Measurements from ENCODE around the gene CDH26.

The CDH26 gene

DNA sequence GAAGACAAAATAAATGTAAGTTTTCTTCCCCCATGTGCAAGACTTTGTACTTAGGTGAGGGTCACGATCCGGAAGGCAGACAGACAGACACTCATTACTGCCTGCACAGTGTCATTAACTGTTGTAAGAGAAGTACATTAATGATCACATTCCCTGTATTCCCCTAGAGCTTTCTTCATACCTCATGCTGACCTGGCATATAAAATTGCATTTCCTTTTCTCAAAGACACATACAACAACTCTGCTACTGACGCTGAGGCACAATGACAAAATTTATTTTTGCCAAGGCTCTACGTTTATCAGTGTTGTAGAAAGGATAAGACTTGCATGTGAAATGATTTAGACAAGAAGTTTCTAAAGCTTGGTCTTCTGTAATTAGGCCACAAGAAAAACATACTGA is 21.8 kb upstream of the CDH26 start:
- H3K27ac ChIP-seq: no peak overlapping the region
- TF ChIP-seq, protein P1, sequence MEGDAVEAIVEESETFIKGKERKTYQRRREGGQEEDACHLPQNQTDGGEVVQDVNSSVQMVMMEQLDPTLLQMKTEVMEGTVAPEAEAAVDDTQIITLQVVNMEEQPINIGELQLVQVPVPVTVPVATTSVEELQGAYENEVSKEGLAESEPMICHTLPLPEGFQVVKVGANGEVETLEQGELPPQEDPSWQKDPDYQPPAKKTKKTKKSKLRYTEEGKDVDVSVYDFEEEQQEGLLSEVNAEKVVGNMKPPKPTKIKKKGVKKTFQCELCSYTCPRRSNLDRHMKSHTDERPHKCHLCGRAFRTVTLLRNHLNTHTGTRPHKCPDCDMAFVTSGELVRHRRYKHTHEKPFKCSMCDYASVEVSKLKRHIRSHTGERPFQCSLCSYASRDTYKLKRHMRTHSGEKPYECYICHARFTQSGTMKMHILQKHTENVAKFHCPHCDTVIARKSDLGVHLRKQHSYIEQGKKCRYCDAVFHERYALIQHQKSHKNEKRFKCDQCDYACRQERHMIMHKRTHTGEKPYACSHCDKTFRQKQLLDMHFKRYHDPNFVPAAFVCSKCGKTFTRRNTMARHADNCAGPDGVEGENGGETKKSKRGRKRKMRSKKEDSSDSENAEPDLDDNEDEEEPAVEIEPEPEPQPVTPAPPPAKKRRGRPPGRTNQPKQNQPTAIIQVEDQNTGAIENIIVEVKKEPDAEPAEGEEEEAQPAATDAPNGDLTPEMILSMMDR (IDR thresholded peaks at IDR 0.05): no peak
- no peak for TF ChIP-seq ZFX (IDR thresholded peaks at IDR 0.05; ENCODE audit: borderline replicate concordance)

DNA sequence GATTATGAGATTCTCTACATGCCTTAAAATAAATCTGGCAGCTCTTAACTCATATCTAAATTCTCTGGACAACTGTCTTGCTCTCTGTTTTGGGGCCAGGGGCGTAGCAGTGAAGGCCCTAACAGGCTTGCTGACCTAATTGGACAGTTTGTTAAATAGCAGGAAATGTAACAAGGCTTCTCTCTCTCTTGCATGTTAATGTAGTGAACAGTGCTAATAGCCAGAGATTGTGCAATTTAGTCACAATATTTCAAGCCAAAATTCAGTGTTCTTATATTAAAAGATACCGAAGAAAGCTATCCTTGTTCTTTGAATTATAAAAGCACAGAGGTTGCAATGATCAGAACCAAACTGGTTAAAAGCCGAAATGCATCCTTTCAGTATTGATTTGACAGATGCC is 21.1 kb upstream of the CDH26 start:
- TF ChIP-seq ZFX (IDR thresholded peaks at IDR 0.05; ENCODE audit: borderline replicate concordance): no peak
- TF ChIP-seq, protein P1 (IDR thresholded peaks at IDR 0.05): no peak

DNA sequence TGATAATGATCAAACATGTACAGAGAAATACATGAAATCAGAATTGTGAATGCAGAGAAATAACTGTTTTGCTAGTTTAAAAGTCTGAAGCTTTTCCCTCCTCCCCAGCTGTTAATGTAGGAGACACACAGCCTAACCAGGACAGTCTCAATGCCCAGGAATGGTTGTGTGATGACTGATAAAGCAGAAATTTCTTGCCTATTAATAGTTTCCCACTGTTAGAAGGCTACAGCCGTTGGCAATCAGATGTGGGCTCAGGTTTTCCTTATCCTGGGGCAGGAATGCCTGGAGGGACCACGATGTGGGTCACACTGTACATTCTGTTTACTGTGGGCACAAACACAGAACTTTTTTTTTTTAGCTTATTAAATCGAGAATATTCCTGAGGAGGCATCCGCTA is 20.0 kb upstream of the CDH26 start:
- TF ChIP-seq, protein P1 (IDR thresholded peaks at IDR 0.05): no peak
- TF ChIP-seq ZFX (IDR thresholded peaks at IDR 0.05; ENCODE audit: borderline replicate concordance): no peak
- H3K27ac ChIP-seq: no peak overlapping the region

More for the DNA sequence above, 21.1 kb upstream of the CDH26 start:
- no peak overlapping the region for H3K27ac ChIP-seq

DNA sequence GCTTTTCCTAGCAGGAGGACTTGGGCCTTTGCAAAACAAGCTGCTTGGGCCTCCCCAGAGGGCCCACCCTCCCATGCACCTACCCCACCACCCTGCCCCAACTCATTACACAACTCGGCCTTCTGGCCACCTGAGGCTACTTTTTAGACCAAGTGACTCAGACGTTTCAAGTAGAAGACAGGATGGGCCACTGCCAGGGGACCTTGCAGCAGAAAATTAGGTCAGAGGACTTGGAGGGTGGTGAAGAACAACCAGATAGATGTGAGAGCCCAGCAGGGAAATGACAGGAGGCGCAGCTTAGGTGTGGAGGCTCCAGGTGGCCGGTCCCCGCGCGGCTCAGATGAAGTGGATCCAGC is 19.5 kb upstream of the CDH26 start:
- no peak for TF ChIP-seq ZFX (IDR thresholded peaks at IDR 0.05; ENCODE audit: borderline replicate concordance)
- TF ChIP-seq, protein P1 (IDR thresholded peaks at IDR 0.05): no peak
- no peak overlapping the region for H3K27ac ChIP-seq

DNA sequence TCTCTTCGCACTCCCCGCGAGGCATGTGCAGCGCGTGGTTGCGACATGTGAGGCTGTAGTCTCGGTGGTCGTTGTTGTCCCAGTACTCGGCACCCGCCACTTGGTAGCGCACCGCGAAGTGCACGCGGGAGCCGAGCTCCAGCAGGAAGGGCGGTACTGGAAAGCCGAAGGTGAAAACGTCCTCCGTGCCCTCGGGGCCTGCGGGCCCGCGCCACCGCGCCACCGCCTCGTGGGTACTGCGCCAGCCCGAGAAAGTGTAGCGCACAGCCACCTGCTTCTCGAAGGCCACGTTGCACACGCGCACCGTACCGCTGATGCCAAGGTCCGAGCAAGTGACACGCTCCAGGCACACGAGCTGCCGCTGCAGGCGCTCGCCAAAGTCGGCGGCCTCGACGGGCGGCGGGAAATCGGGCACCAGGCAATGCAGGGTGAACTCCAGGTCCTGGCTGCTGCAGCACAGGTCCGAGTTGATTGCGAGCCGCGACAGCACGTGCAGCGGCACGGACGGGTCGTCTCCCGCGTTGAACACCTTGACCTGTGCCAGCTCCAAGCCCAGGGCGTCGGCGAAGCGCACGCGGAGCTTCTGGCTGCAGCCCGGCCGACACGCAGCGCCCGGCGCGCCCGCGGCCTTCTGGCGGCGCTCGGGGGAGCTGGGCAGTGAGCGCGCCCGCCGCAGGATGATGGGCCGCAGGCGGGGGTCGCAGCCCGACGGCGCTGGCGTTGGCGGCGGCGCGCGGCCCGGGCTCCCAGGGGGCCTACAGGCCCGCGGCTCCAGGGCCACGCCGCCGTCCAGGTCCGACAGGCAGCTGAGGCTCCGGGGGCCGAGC is 19.0 kb upstream of the CDH26 start:
- H3K27ac ChIP-seq: peak overlapping the region; percentile 95
- TF ChIP-seq ZFX (IDR thresholded peaks at IDR 0.05; ENCODE audit: borderline replicate concordance): no peak
- TF ChIP-seq, protein P1 (IDR thresholded peaks at IDR 0.05): no peak

DNA sequence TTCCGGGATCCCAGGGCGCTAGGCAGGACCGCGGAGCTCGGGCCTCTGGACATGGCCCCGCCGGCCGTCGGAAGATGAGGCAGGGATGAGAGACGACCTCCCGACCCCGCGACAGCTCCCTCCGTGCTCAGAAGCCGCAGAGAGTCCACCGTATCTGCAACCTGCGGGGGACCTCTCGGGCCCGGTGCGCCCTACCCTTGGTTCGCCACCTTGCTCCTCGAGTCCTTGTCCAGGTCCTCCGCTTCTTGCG is 18.4 kb upstream of the CDH26 start:
- TF ChIP-seq, protein P1 (IDR thresholded peaks at IDR 0.05): no peak
- TF ChIP-seq ZFX (IDR thresholded peaks at IDR 0.05; ENCODE audit: borderline replicate concordance): no peak
- peak overlapping the region; percentile 95 for H3K27ac ChIP-seq

DNA sequence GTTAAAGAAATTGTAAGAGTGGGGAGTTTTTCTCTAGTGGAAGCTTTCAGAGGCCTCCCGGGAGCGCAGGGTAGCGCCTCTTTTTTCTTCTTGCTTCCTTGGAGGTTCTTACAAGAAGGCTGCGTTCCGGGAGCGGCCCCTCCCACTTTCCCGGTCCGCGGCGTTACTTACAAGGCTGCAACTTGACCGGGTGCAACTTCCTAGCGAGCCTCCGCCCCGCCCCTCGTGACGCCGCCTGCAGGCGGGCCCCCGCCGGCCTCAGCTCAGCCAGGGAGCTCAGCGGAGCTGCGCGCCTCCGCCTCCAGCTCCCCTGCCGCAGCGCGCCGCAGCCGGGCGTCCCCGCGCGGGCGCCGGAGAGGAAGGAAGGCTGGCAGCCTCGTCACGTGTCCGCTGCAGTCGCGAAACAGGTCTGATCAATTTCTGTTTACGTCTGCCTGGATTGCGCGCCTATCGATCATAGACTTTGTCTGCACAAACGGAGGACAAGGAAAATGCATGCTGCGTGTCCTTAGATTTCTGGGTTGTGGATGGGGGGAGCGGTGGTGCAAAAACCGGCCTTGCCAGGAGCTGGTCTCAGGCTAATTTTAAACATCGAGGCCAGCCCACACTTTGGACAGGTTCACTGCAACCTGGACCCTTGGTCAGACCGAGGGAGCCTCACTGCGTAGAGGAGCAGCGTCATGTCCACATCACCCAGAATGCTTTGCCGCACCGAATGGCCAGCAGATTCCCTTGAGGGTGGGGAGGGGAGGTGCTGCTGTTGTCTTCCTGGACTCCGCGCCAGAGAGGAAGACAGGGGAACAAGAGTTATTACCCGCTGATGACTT is 17.9 kb upstream of the CDH26 start, which contains the start of the genes FAM217B and PPP1R3D:
Gene FAM217B, plus strand, starts transcription at position 261 of the 827 bp plus-strand sequence. CDS start 3,555 bp downstream, outside the sequence.
Gene PPP1R3D, minus strand, starts transcription at position 177 of the 827 bp plus-strand sequence. CDS start 374 bp downstream, outside the sequence.
- no peak for TF ChIP-seq ZFX (IDR thresholded peaks at IDR 0.05; ENCODE audit: borderline replicate concordance)
- TF ChIP-seq, protein P1 (IDR thresholded peaks at IDR 0.05): peak; percentile 12; the same call in 1 of the 2 replicates
- H3K27ac ChIP-seq: peak within 1 kb of the TSS; percentile 95

Data from 22Rv1 (cell line).